Ovary (tissue), 3 donors: Measurements from ENCODE around the gene MEIOC.
"Not testable (repeated sequence)": the region's sequence is repeated elsewhere in the genome, so short reads cannot be mapped to it uniquely, and the experiment has no call there.

Source experiments
- EP300 ChIP-seq: sonication (generic); formaldehyde crosslinking; IDR thresholded peaks from one replicate; pipeline ENCODE4 v1.6.1; 2017; ENCODE audit warnings: antibody characterized with exemption
- POLR2A ChIP-seq: fragments of 450-650 bp; IDR thresholded peaks from one replicate; pipeline ENCODE4 v1.6.1; 2017; ENCODE audit warnings: antibody characterized with exemption, mild to moderate bottlenecking, moderate library complexity
- TF ChIP-seq, protein P1 (sequence below), 3 donors: fragments of 450-650 bp in 2 of 3; fragments of 200-600 bp in 1 of 3; IDR thresholded peaks; one replicate each; pipeline versions ENCODE4 v1.5.1 to v1.8.0; 2016 to 2022; ENCODE audit warnings: antibody characterized with exemption in 3 of 3, mild to moderate bottlenecking in 1 of 3
- donor health status: DM: no; HTN: no; CAD: no.

- TF ChIP-seq, protein P1, sequence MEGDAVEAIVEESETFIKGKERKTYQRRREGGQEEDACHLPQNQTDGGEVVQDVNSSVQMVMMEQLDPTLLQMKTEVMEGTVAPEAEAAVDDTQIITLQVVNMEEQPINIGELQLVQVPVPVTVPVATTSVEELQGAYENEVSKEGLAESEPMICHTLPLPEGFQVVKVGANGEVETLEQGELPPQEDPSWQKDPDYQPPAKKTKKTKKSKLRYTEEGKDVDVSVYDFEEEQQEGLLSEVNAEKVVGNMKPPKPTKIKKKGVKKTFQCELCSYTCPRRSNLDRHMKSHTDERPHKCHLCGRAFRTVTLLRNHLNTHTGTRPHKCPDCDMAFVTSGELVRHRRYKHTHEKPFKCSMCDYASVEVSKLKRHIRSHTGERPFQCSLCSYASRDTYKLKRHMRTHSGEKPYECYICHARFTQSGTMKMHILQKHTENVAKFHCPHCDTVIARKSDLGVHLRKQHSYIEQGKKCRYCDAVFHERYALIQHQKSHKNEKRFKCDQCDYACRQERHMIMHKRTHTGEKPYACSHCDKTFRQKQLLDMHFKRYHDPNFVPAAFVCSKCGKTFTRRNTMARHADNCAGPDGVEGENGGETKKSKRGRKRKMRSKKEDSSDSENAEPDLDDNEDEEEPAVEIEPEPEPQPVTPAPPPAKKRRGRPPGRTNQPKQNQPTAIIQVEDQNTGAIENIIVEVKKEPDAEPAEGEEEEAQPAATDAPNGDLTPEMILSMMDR (IDR thresholded peaks at IDR 0.05), result not testable (repeated sequence)
- TF ChIP-seq EP300, POLR2A: not testable (repeated sequence)
Observed at GRCh38 chr17:44700288-44700687, 44.0 kb downstream of the MEIOC start.
